Activated B cell treated with CpG ODN at 0.5 μM for 24 hours (primary cell): ENCODE measurements around the gene PRDM16. TPM values are rescaled to one million over a fixed set of nuclear protein-coding genes. Genes with fewer than 3 reads are reported as not detected.
A peak's percentile ranks its signal among the peaks of the same experiment; 100 is the strongest.

Experiments used
- ATAC-seq: fragments of 200-7000 bp; cut with Tn5 transposase; one replicate; pipeline ENCODE4 v1.10.0; 2021; ENCODE audit warnings: low read depth, mild to moderate bottlenecking, moderate library complexity
- CTCF ChIA-PET: fragments of 350-600 bp; sonication (Branson Sonifier 250); formaldehyde crosslinking; loops from one replicate; lab custom pipeline; 2021; ENCODE audit warnings: antibody characterized with exemption; lab: Charles Lee
- POLR2A ChIA-PET: fragments of 350-600 bp; sonication (Branson Sonifier 250); formaldehyde crosslinking; loops from one replicate; lab custom pipeline; 2021; ENCODE audit warnings: antibody characterized with exemption; lab: Charles Lee
- DNase-seq: peaks from one replicate; pipeline ENCODE4 v3.0.0; 2022
- H3K27ac Mint-ChIP-seq: one replicate; pipeline ENCODE4 v1.8.0; 2020; ENCODE audit warnings: mixed read lengths
- H3K27me3 Mint-ChIP-seq: one replicate; pipeline ENCODE4 v1.8.0; 2021; ENCODE audit warnings: mixed read lengths
- H3K36me3 Mint-ChIP-seq: one replicate; pipeline ENCODE4 v1.8.0; 2021; ENCODE audit warnings: low read depth, mixed read lengths
- H3K4me1 Mint-ChIP-seq: one replicate; pipeline ENCODE4 v1.8.0; 2021; ENCODE audit warnings: mixed read lengths
- H3K4me3 Mint-ChIP-seq: one replicate; pipeline ENCODE4 v1.8.0; 2020; ENCODE audit warnings: mild to moderate bottlenecking, mixed read lengths
- H3K9me3 Mint-ChIP-seq: one replicate; pipeline ENCODE4 v1.8.0; 2020; ENCODE audit warnings: mixed read lengths
- intact Hi-C: fragments of 100-400 bp; cut with micrococcal nuclease; formaldehyde crosslinking; loops from one replicate; pipeline ENCODE4 v1.15.1; 2024
- total RNA-seq: library from RNA; stranded (reverse); gene quantifications from 2 replicates; pipeline ENCODE4 v1.2.3, GENCODE V29; 2022
- TF ChIP-seq, protein P1 (sequence below): fragments of 200-600 bp; IDR thresholded peaks from one replicate; pipeline ENCODE4 v1.8.0; 2022; ENCODE audit warnings: antibody characterized with exemption, mild to moderate bottlenecking

Gene PRDM16
- total RNA-seq, 1 donor from 2014 or later: not detected

DNA sequence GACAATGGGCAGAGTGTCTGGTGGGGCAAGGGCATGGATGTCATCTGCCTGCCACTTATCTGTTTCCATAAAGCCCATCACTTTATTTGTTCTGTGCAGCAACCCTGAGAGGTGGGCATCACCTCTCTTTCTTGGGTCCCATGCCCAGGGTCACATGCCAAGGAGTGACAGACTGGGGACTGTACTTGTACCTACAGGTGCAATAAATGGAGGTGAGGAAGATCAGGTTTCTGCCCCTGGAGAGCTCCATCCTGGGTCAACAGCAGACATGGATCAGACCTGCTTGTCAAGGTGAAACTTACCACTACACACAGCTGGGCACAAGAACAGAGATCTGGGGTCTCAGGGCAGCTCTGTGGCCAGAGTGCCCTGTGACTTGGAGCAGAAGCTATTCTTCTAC lies 18.4 kb upstream of the PRDM16 start:
- POLR2A ChIA-PET: no interaction called here
- no peaks in the 10 kb centered on the region for H3K4me1 Mint-ChIP-seq
- H3K4me3 Mint-ChIP-seq: no peak overlapping the region
- H3K36me3 Mint-ChIP-seq: no peaks in the 10 kb centered on the region
- ATAC-seq (no peak), DNase-seq (peak; percentile 7)
- intact Hi-C loops: no loop called here
- H3K9me3 Mint-ChIP-seq: no peaks in the 10 kb centered on the region
- TF ChIP-seq, protein P1, sequence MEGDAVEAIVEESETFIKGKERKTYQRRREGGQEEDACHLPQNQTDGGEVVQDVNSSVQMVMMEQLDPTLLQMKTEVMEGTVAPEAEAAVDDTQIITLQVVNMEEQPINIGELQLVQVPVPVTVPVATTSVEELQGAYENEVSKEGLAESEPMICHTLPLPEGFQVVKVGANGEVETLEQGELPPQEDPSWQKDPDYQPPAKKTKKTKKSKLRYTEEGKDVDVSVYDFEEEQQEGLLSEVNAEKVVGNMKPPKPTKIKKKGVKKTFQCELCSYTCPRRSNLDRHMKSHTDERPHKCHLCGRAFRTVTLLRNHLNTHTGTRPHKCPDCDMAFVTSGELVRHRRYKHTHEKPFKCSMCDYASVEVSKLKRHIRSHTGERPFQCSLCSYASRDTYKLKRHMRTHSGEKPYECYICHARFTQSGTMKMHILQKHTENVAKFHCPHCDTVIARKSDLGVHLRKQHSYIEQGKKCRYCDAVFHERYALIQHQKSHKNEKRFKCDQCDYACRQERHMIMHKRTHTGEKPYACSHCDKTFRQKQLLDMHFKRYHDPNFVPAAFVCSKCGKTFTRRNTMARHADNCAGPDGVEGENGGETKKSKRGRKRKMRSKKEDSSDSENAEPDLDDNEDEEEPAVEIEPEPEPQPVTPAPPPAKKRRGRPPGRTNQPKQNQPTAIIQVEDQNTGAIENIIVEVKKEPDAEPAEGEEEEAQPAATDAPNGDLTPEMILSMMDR: no peak
- CTCF ChIA-PET: no interaction called here
- H3K27me3 Mint-ChIP-seq: peaks cover 20% of the 10 kb centered on the region
- H3K27ac Mint-ChIP-seq: no peak overlapping the region

DNA sequence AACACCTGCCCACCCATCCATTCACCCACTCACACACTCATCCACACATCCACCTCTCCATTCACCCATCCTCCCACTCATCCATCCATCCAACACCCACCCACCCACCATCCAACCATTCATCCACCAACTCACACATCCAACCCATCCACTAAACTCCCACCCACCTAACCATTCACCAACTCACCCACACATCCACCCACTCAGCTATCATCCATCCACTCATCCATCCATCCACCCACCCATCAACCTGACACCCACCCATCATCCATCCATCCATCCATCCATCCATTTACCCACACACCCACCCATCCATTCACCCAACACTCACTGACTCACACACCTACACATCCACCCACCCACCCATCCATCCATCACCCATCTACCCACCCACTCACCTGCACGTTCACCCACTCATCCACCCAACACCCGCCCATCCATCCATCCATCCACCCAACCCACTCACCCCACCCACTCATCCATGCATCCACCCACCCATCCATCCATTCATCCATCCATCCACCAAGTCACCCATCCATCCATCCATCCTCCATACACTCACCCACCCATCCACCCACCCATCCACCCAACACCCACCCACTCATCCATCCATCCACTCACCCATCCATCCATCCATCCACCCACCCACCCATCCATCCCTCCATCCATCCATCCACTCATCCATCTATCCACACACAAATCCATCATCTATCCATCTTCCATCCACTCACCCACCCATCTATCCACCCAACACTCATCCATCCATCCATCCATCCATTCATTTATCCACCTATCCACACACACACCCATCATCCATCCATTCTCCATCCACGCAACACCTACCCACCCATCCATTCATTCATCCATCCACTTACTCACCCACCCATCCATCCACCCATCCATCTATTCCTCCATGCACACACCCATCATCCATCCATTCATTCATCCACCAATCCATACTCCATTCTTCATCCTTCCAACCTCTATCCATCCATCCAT lies 17.4 kb upstream of the PRDM16 start:
- peaks cover 16% of the 10 kb centered on the region for H3K27me3 Mint-ChIP-seq
- intact Hi-C loops: no loop called here
- TF ChIP-seq, protein P1: no peak
- H3K4me3 Mint-ChIP-seq: no peak overlapping the region
- no peaks in the 10 kb centered on the region for H3K4me1 Mint-ChIP-seq
- no peaks in the 10 kb centered on the region for H3K9me3 Mint-ChIP-seq
- ATAC-seq (no peak), DNase-seq (no peak)
- CTCF ChIA-PET: no interaction called here
- no peak overlapping the region for H3K27ac Mint-ChIP-seq
- POLR2A ChIA-PET: no interaction called here
- H3K36me3 Mint-ChIP-seq: no peaks in the 10 kb centered on the region

DNA sequence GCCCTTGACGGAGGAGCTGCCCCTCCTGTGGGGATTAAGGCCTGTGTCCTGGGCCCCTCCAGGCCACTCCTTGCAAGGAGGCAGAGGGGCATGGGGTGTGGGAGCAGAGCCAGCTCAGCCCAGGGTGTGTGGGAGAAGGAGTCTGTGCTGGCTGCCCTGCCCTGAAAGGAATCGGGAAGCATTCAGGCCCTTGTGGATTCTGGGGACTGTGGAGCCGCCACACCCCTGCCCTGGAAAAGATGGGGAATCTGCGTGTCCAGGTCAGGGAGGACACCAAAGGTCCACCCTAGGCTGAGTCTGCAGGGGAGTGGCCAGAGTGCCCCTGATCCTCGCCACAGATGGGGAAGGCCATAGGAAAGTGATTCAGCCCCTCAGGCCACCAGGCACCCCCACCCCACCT lies 16.5 kb upstream of the PRDM16 start:
- DNase-seq (peak; percentile 0), ATAC-seq (no peak)
- peaks cover 16% of the 10 kb centered on the region for H3K27me3 Mint-ChIP-seq
- TF ChIP-seq, protein P1: no peak
- H3K27ac Mint-ChIP-seq: no peak overlapping the region
- no peaks in the 10 kb centered on the region for H3K36me3 Mint-ChIP-seq
- no peaks in the 10 kb centered on the region for H3K9me3 Mint-ChIP-seq
- H3K4me3 Mint-ChIP-seq: no peak overlapping the region
- ChIA-PET CTCF (no interaction called here), POLR2A (no interaction called here)
- intact Hi-C loops: no loop called here
- no peaks in the 10 kb centered on the region for H3K4me1 Mint-ChIP-seq

DNA sequence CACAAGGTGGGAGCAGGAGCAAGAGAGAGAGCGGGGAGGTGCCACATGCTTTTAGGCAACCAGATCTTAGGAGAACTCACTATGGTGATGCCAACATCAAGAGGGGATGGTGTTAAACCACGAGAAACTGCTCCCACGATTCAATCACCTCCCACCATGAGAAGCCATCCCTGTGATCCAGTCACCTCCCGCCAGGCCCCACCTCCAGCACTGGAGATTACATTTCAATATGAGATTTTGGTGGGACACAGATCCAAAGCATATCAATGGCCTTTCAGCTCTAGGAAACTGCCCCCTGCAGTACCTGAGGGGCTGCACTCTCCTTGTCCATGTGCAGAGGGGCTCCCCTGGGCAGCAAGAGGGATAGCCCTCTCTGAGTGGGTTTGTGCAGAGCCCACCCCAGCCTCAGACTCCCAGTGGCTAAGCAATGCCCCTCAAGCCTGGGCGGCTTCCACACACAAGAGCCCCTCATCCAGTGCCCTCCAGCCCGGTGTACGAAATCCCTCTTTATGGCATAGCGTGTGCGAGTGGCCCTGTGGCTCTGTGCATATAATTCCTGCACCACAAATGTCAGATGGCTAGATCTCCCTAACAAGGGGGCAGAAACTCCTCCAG lies 15.5 kb upstream of the PRDM16 start:
- H3K27ac Mint-ChIP-seq: no peak overlapping the region
- no peaks in the 10 kb centered on the region for H3K9me3 Mint-ChIP-seq
- intact Hi-C loops: no loop called here
- CTCF ChIA-PET: no interaction called here
- POLR2A ChIA-PET: no interaction called here
- ATAC-seq: no peak
- peaks cover 16% of the 10 kb centered on the region for H3K27me3 Mint-ChIP-seq
- DNase-seq: no peak
- H3K4me1 Mint-ChIP-seq: no peaks in the 10 kb centered on the region
- no peaks in the 10 kb centered on the region for H3K36me3 Mint-ChIP-seq
- TF ChIP-seq, protein P1: no peak
- no peak overlapping the region for H3K4me3 Mint-ChIP-seq

DNA sequence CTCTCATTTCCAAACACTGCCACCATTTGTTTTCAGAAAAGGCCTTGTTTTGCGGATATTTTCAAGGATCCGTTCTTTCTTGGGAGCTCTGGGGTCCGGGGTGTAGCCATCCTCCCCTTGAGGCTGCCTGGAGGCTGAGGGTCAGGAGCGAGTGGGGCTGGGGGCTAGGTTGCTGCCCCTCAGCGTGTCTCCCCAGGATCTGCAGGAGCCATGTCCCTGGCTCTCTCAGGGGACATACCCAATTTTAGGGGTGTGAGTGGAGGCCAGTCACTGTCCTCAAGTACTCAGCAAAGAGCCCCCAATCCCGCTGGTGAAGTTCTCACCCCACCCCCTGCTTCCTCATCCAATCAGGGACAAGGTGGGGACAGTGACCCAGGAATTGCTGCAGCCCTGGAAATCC lies 15.0 kb upstream of the PRDM16 start:
- CTCF ChIA-PET: no interaction called here
- Mint-ChIP-seq H3K4me1 (no peaks in the 10 kb centered on the region), H3K9me3 (no peaks in the 10 kb centered on the region), H3K27me3 (peaks cover 16% of the 10 kb centered on the region), H3K4me3 (no peak overlapping the region), H3K36me3 (no peaks in the 10 kb centered on the region), H3K27ac (no peak overlapping the region)
- TF ChIP-seq, protein P1: no peak
- DNase-seq: no peak
- ATAC-seq: no peak
- intact Hi-C loops: no loop called here
- POLR2A ChIA-PET: no interaction called here
